GM18508 (cell line): ENCODE results near the gene CD58.

Source experiments
- ATAC-seq: cut with Tn5 transposase; IDR thresholded peaks from one replicate; pipeline ENCODE4 v1.9.1; 2021; ENCODE audit warnings: moderate number of reproducible peaks; ENCODE audit not compliant: insufficient read depth, unreplicated experiment

CD58 gene

GRCh38 chr1:116553386-116554115 lies 17.3 kb downstream of the CD58 start:
- no peak for ATAC-seq

- no peak for ATAC-seq
Measured at GRCh38 chr1:116546354-116546977, 24.4 kb downstream of the CD58 start.

GRCh38 chr1:116545359-116545705 lies 25.5 kb downstream of the CD58 start:
- no peak for ATAC-seq

- no peak for ATAC-seq
Measured at GRCh38 chr1:116544588-116545358, 26.1 kb downstream of the CD58 start.

GRCh38 chr1:116540088-116540487 lies 30.7 kb downstream of the CD58 start:
- ATAC-seq = peak; percentile 40

- peak; percentile 69 for ATAC-seq
Measured at GRCh38 chr1:116538544-116538943, 32.3 kb downstream of the CD58 start.

- no peak for ATAC-seq
Measured at GRCh38 chr1:116537898-116538297, 32.9 kb downstream of the CD58 start.

- ATAC-seq = no peak
Measured at GRCh38 chr1:116537040-116537831, 33.6 kb downstream of the CD58 start.

GRCh38 chr1:116534014-116534739 lies 36.6 kb downstream of the CD58 start:
- ATAC-seq = no peak

GRCh38 chr1:116533429-116533820 lies 37.4 kb downstream of the CD58 start:
- no peak for ATAC-seq

GRCh38 chr1:116532671-116533428 lies 38.0 kb downstream of the CD58 start:
- no peak for ATAC-seq

GRCh38 chr1:116531917-116532316 lies 38.9 kb downstream of the CD58 start:
- no peak for ATAC-seq

- no peak for ATAC-seq
Measured at GRCh38 chr1:116529681-116530080, 41.1 kb downstream of the CD58 start.

GRCh38 chr1:116529199-116529631 lies 41.6 kb downstream of the CD58 start:
- no peak for ATAC-seq

GRCh38 chr1:116528329-116529083 lies 42.3 kb downstream of the CD58 start:
- no peak for ATAC-seq

- ATAC-seq = no peak
Measured at GRCh38 chr1:116525440-116525839, 45.4 kb downstream of the CD58 start.

GRCh38 chr1:116521186-116521585 lies 49.6 kb downstream of the CD58 start:
- no peak for ATAC-seq

GRCh38 chr1:116518400-116518799 lies 52.4 kb downstream of the CD58 start:
- no peak for ATAC-seq

- ATAC-seq = no peak
Measured at GRCh38 chr1:116516631-116517030, 54.2 kb downstream of the CD58 start.
